NT2/D1 (cell line): Measurements from ENCODE around the gene CYP2W1.

Experiments
- DNase-seq: peaks from one replicate; pipeline ENCODE4 v3.0.0-alpha.2; 2011; ENCODE audit warnings: low read depth, low spot score
- H3K27me3 ChIP-seq: 2 replicates; pipeline ENCODE4 v1.6.0; 2011; ENCODE audit warnings: mild to moderate bottlenecking; ENCODE audit not compliant: insufficient read length, insufficient read depth
- H3K36me3 ChIP-seq: 2 replicates; pipeline ENCODE4 v1.6.1; 2011; ENCODE audit warnings: mild to moderate bottlenecking, low read length, mixed read lengths; ENCODE audit not compliant: insufficient read depth, insufficient read length
- H3K4me1 ChIP-seq: 2 replicates; pipeline ENCODE4 v1.5.1; 2011; ENCODE audit not compliant: insufficient read depth, insufficient read length
- H3K4me3 ChIP-seq: 2 replicates; pipeline ENCODE4 v1.5.1; 2011; ENCODE audit warnings: low read depth; ENCODE audit not compliant: insufficient read length
- H3K9ac ChIP-seq: 2 replicates; pipeline ENCODE4 v1.6.0; 2011; ENCODE audit warnings: low read depth; ENCODE audit not compliant: insufficient read length
- H3K9me3 ChIP-seq: 2 replicates; pipeline ENCODE4 v1.5.1; 2011; ENCODE audit warnings: mild to moderate bottlenecking, low read length; ENCODE audit not compliant: insufficient read depth
- SUZ12 ChIP-seq: IDR thresholded peaks from 2 replicates; pipeline ENCODE4 v1.6.1; 2011; ENCODE audit not compliant: insufficient read length, insufficient read depth; ENCODE audit errors: extremely low read depth
- YY1 ChIP-seq: IDR thresholded peaks from 2 replicates; pipeline ENCODE4 v1.6.1; 2011; ENCODE audit not compliant: insufficient read length, insufficient read depth
- ZNF274 ChIP-seq: IDR thresholded peaks from 2 replicates; pipeline ENCODE4 v1.6.1; 2011; ENCODE audit warnings: mild to moderate bottlenecking, low read depth, low read length

The CYP2W1 gene

GRCh38 chr7:994592-995308 is 11.8 kb downstream of the CYP2W1 start:
- H3K4me3 ChIP-seq, result no peak overlapping the region
- no peaks in the 10 kb centered on the region for H3K27me3 ChIP-seq
- H3K36me3 ChIP-seq, result peaks cover 27% of the 10 kb centered on the region
- H3K9me3 ChIP-seq, result no peaks in the 10 kb centered on the region
- peaks cover 23% of the 10 kb centered on the region for H3K4me1 ChIP-seq
- no peak for TF ChIP-seq ZNF274
- no peak for TF ChIP-seq SUZ12
- TF ChIP-seq YY1, result no peak
- H3K9ac ChIP-seq, result peak overlapping the region; percentile 22
- no peak for DNase-seq

- Histone ChIP-seq H3K36me3 (peaks cover 27% of the 10 kb centered on the region), H3K9ac (peak overlapping the region; percentile 16), H3K4me3 (no peak overlapping the region), H3K4me1 (peaks cover 23% of the 10 kb centered on the region), H3K9me3 (no peaks in the 10 kb centered on the region), H3K27me3 (no peaks in the 10 kb centered on the region)
- TF ChIP-seq YY1, result no peak
- TF ChIP-seq ZNF274, result no peak
- no peak for TF ChIP-seq SUZ12
- DNase-seq, result no peak
Observed at GRCh38 chr7:995571-995970, 12.6 kb downstream of the CYP2W1 start.

GRCh38 chr7:996079-996872 is 13.3 kb downstream of the CYP2W1 start:
- H3K9ac ChIP-seq, result peak overlapping the region; percentile 36
- no peaks in the 10 kb centered on the region for H3K27me3 ChIP-seq
- peaks cover 26% of the 10 kb centered on the region for H3K4me1 ChIP-seq
- no peaks in the 10 kb centered on the region for H3K9me3 ChIP-seq
- peaks cover 27% of the 10 kb centered on the region for H3K36me3 ChIP-seq
- no peak overlapping the region for H3K4me3 ChIP-seq
- TF ChIP-seq SUZ12, result no peak
- DNase-seq, result no peak

GRCh38 chr7:997404-998395 is 14.7 kb downstream of the CYP2W1 start:
- DNase-seq, result no peak
- no peak overlapping the region for H3K4me3 ChIP-seq
- H3K27me3 ChIP-seq, result no peaks in the 10 kb centered on the region
- TF ChIP-seq SUZ12 (no peak), YY1 (no peak), ZNF274 (no peak)
- peak overlapping the region; percentile 36 for H3K9ac ChIP-seq
- H3K4me1 ChIP-seq, result peaks cover 22% of the 10 kb centered on the region
- H3K9me3 ChIP-seq, result no peaks in the 10 kb centered on the region
- peaks cover 27% of the 10 kb centered on the region for H3K36me3 ChIP-seq

- Histone ChIP-seq H3K27me3 (no peaks in the 10 kb centered on the region), H3K9me3 (no peaks in the 10 kb centered on the region), H3K9ac (peak overlapping the region; percentile 33), H3K4me3 (no peak overlapping the region), H3K36me3 (peaks cover 31% of the 10 kb centered on the region), H3K4me1 (peaks cover 22% of the 10 kb centered on the region)
- no peak for TF ChIP-seq ZNF274
- no peak for TF ChIP-seq SUZ12
- TF ChIP-seq YY1, result no peak
- DNase-seq, result no peak
Observed at GRCh38 chr7:999149-999879, 16.3 kb downstream of the CYP2W1 start.
